Measurements from ENCODE around the gene PLB1.

Gene PLB1, protein sequence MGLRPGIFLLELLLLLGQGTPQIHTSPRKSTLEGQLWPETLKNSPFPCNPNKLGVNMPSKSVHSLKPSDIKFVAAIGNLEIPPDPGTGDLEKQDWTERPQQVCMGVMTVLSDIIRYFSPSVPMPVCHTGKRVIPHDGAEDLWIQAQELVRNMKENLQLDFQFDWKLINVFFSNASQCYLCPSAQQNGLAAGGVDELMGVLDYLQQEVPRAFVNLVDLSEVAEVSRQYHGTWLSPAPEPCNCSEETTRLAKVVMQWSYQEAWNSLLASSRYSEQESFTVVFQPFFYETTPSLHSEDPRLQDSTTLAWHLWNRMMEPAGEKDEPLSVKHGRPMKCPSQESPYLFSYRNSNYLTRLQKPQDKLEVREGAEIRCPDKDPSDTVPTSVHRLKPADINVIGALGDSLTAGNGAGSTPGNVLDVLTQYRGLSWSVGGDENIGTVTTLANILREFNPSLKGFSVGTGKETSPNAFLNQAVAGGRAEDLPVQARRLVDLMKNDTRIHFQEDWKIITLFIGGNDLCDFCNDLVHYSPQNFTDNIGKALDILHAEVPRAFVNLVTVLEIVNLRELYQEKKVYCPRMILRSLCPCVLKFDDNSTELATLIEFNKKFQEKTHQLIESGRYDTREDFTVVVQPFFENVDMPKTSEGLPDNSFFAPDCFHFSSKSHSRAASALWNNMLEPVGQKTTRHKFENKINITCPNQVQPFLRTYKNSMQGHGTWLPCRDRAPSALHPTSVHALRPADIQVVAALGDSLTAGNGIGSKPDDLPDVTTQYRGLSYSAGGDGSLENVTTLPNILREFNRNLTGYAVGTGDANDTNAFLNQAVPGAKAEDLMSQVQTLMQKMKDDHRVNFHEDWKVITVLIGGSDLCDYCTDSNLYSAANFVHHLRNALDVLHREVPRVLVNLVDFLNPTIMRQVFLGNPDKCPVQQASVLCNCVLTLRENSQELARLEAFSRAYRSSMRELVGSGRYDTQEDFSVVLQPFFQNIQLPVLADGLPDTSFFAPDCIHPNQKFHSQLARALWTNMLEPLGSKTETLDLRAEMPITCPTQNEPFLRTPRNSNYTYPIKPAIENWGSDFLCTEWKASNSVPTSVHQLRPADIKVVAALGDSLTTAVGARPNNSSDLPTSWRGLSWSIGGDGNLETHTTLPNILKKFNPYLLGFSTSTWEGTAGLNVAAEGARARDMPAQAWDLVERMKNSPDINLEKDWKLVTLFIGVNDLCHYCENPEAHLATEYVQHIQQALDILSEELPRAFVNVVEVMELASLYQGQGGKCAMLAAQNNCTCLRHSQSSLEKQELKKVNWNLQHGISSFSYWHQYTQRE (N-terminal part only)

DNA sequence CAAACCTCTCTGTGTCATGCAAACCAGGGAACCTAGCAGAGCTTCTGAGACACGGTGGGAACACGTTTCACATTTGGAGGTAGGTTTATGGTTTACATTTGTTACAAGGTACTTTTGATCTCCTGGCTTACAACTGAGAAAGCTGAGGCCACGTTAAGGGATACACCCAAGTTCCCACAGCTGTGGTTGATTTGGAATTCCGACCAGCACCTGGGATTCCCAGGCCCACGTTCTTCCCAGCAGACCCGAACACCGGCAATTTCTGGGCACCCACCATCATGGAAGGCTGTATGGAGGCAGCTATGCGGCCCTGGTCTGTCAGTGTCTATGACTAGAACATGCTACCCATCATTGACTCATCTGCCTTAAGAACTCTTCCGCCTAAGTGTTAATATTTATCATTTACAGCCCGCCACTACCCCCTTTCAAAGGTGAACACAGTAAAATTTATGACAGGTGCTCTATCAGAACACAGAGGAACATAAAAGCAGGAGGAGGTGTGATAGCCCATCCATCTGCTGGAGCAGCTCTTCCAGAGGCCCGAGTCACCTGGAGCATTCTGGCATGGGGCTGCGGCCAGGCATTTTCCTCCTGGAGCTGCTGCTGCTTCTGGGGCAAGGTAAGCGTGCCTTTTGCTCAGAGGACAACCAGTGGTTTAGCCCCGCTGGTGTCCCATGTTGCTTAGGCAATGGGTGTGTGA, at the start of gene PLB1:
TSS of gene PLB1 (plus strand) at position 510 of the 700 bp plus-strand sequence. CDS start at position 565, 55 bp downstream.
- no peaks in the 10 kb centered on the region for H3K36me3 Mint-ChIP-seq (ENCODE audit: low read depth)

GRCh38 chr2:28446531-28446930, 49.3 kb upstream of the PLB1 start:
- Mint-ChIP-seq H3K4me1 (ENCODE audit: low read depth) (peaks cover 87% of the 10 kb centered on the region), H3K4me3 (no peak overlapping the region), H3K9me3 (no peaks in the 10 kb centered on the region), H3K27ac (peak overlapping the region; percentile 92), H3K27me3 (no peaks in the 10 kb centered on the region), H3K36me3 (ENCODE audit: low read depth) (no peaks in the 10 kb centered on the region)
- intact Hi-C loops (cut with micrococcal nuclease), result loop anchor here (5.0 kb wide), 1 partner anchor 554 kb away; the partner anchor contains the start of genes BABAM2 and RBKS

More for the DNA sequence above, at the start of gene PLB1:
- peaks cover 8% of the 10 kb centered on the region for H3K4me1 Mint-ChIP-seq (ENCODE audit: low read depth)
- peaks cover 5% of the 10 kb centered on the region for H3K27me3 Mint-ChIP-seq
- H3K9me3 Mint-ChIP-seq, result no peaks in the 10 kb centered on the region
- intact Hi-C loops (cut with micrococcal nuclease), result no loop called here
- no peak within 1 kb of the TSS for H3K4me3 Mint-ChIP-seq
- H3K27ac Mint-ChIP-seq, result no peak within 1 kb of the TSS

DNA sequence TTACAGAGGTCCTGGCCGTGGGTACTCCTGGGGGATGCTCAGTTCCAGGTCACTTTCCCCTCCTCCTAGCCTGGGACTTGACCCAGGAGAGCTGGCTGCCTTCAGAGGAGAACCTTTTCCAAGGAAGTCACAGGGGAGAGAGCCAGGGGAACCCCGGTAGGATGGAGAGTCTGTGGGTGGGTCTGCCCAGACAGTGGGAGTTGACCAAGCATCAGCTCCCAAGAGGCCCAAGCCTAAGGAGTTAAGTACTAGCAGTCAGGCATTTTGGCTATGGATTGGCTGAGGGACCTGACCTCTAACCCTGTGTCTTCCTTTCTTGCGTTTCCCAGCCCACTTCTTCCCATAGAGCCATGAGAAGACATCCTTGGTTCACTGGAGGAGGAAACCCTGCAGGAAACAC, 48.8 kb upstream of the PLB1 start:
- Mint-ChIP-seq H3K27me3 (no peaks in the 10 kb centered on the region), H3K27ac (peak overlapping the region; percentile 92), H3K9me3 (no peaks in the 10 kb centered on the region), H3K4me3 (no peak overlapping the region), H3K36me3 (ENCODE audit: low read depth) (no peaks in the 10 kb centered on the region), H3K4me1 (ENCODE audit: low read depth) (peaks cover 87% of the 10 kb centered on the region)
- intact Hi-C loops (cut with micrococcal nuclease), result loop anchor here (5.0 kb wide), 1 partner anchor 555 kb away; the partner anchor contains the start of genes BABAM2 and RBKS

DNA sequence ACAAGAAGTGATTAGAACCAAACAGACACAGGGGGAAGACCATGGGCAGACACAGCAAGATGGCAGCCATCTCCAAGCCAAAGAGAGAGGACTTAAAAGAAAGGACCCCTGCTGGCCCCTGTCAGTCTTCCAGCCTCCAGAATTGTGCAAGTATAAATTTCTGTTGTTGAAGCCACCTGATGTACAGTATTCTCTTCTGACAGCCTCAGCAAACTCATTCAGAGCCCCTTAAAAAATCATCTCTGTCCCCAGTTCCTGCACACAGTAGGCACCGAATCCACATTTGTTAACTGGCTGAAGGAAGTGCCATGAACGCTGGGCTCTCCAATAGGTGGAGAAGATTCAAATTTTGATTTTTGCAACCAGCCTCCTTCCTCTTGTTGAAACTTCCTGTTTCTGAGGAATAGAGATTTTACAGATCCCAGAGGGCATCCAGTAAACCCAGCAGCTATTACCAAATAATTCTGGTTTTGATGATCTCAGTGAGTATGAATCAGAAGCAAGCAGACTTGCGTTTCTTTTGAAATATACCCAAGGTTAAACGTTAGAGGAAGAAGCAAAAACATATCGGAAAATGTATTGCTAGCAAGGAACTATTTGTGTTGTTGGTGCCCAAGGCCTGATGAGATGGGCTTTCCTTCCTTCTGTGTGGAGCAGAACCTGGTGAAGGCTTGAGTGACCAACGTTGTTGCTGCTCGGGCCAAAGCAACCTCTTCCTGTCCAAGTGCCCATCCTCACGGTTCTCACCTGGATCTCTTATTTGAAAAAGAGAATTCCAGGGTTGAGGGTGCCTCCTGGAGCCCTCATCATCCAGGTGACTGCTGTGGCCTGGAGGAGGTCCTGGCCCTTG, 47.7 kb upstream of the PLB1 start:
- Mint-ChIP-seq H3K9me3 (no peaks in the 10 kb centered on the region), H3K36me3 (ENCODE audit: low read depth) (no peaks in the 10 kb centered on the region), H3K4me1 (ENCODE audit: low read depth) (peaks cover 92% of the 10 kb centered on the region), H3K27me3 (no peaks in the 10 kb centered on the region), H3K27ac (peak overlapping the region; percentile 92), H3K4me3 (peak overlapping the region; percentile 11)
- intact Hi-C loops (cut with micrococcal nuclease), result loop anchor here (2.0 to 5.0 kb wide), 2 partner anchors 53 to 556 kb away; partner anchors contain the start of genes BABAM2 and RBKS

DNA sequence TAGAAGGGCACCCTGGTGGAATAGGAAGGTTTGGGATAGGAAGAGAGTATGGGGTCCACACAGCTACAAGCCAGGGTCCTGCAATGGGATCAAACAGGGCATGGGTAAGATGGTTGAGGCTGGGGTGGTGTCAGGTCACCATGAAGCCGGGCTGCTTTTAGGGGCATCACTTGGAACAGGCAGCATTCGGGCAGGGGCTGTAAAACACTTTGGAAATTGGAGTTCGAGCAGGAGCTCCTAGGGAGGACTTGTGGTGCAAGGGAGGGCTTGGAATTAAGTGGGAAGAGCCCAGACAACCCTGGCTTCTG, 47.1 kb upstream of the PLB1 start:
- intact Hi-C loops (cut with micrococcal nuclease), result loop anchor here (2.0 to 5.0 kb wide), 2 partner anchors 54 to 556 kb away; partner anchors contain the start of genes BABAM2 and RBKS
- Mint-ChIP-seq H3K27me3 (no peaks in the 10 kb centered on the region), H3K4me1 (ENCODE audit: low read depth) (peaks cover 91% of the 10 kb centered on the region), H3K27ac (peak overlapping the region; percentile 92), H3K9me3 (no peaks in the 10 kb centered on the region), H3K4me3 (peak overlapping the region; percentile 11), H3K36me3 (ENCODE audit: low read depth) (no peaks in the 10 kb centered on the region)

- peak overlapping the region; percentile 47 for H3K4me3 Mint-ChIP-seq
- peak overlapping the region; percentile 92 for H3K27ac Mint-ChIP-seq
- no peaks in the 10 kb centered on the region for H3K9me3 Mint-ChIP-seq
- no peaks in the 10 kb centered on the region for H3K27me3 Mint-ChIP-seq
- intact Hi-C loops (cut with micrococcal nuclease), result loop anchor here (2.0 to 5.0 kb wide), 2 partner anchors 54 to 557 kb away; partner anchors contain the start of genes BABAM2 and RBKS
- no peaks in the 10 kb centered on the region for H3K36me3 Mint-ChIP-seq (ENCODE audit: low read depth)
- peaks cover 87% of the 10 kb centered on the region for H3K4me1 Mint-ChIP-seq (ENCODE audit: low read depth)
Measured at GRCh38 chr2:28449126-28449487, 46.8 kb upstream of the PLB1 start.

GRCh38 chr2:28449488-28450395, 46.1 kb upstream of the PLB1 start:
- H3K4me1 Mint-ChIP-seq (ENCODE audit: low read depth), result peaks cover 81% of the 10 kb centered on the region
- H3K27me3 Mint-ChIP-seq, result no peaks in the 10 kb centered on the region
- peak overlapping the region; percentile 47 for H3K4me3 Mint-ChIP-seq
- intact Hi-C loops (cut with micrococcal nuclease), result loop anchor here (2.0 to 5.0 kb wide), 4 partner anchors 42 to 697 kb away; partner anchors contain the start of genes BABAM2 and RBKS
- H3K36me3 Mint-ChIP-seq (ENCODE audit: low read depth), result no peaks in the 10 kb centered on the region
- no peaks in the 10 kb centered on the region for H3K9me3 Mint-ChIP-seq
- peak overlapping the region; percentile 92 for H3K27ac Mint-ChIP-seq

GRCh38 chr2:28450901-28451565, 44.8 kb upstream of the PLB1 start:
- Mint-ChIP-seq H3K9me3 (no peaks in the 10 kb centered on the region), H3K36me3 (ENCODE audit: low read depth) (no peaks in the 10 kb centered on the region), H3K4me1 (ENCODE audit: low read depth) (peaks cover 70% of the 10 kb centered on the region), H3K27me3 (no peaks in the 10 kb centered on the region), H3K4me3 (no peak overlapping the region), H3K27ac (peak overlapping the region; percentile 92)
- intact Hi-C loops (cut with micrococcal nuclease), result loop anchor here (5.0 kb wide), 2 partner anchors 44 to 699 kb away; no protein-coding TSS in a partner anchor

DNA sequence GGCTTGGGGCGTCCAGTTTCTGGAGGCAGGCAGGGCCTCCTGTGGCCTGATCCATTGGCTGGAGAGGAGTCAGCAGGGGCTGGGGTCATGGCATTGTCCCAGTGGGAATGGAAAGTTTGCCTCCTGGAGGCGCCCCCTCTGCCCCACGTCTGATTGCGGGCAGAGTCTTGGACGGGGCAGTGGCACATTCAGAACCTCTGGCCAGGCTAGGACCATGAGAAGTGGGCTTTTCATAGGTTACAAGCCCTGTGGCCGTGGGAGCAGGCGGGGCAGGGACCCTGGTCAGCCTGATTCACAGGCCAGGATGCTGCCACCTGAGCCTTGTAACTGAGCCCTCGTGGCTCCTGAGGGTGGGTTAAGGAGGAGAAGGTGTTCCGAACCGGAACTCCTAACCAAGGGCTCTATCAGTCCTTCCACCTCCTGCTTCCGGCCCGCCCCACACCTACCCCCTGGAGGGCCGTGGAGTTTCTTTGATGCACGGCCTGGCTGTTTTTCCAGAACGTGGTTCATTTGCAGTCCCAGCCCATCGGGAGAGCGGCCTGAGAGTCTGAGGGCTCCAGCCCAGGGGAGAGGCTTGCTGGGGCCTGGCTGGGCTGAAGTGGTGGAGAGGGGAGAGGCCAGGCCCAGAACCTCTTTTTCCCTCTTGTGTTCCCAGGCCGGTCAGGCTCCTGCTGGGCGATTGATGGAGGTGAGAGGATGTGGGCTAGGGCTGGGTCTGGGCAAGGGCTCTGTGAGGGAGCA, 43.9 kb upstream of the PLB1 start:
- intact Hi-C loops (cut with micrococcal nuclease), result loop anchor here (5.0 kb wide), 2 partner anchors 45 to 700 kb away; no protein-coding TSS in a partner anchor
- H3K27me3 Mint-ChIP-seq, result no peaks in the 10 kb centered on the region
- H3K4me3 Mint-ChIP-seq, result no peak overlapping the region
- peaks cover 62% of the 10 kb centered on the region for H3K4me1 Mint-ChIP-seq (ENCODE audit: low read depth)
- no peaks in the 10 kb centered on the region for H3K9me3 Mint-ChIP-seq
- no peaks in the 10 kb centered on the region for H3K36me3 Mint-ChIP-seq (ENCODE audit: low read depth)
- H3K27ac Mint-ChIP-seq, result no peak overlapping the region

DNA sequence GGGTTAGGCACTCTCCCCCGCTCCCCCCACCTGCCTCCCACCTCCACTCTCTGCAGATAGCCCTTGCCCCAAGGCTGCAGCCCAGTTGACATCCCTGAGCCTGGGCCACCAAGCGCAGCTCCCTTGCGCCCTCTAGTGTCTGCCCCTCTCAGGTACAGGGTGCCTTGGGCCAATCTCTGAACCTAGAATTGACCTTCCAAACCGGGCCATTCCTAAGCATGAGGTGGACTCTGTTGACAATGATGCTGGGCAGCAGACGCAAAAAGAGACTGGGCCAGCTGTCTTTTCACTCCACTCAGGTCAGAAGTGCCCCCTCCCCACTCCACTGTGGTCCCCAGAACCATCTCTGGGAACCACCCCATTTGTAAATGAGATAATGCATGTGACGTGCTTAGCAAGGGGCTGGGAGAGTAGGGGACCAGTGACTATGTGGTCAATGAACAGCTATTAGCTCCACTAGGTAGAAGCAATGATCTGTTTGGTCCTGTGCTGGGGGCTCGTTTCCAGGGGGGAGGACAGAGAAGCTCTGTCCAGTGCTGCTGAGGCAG, 43.3 kb upstream of the PLB1 start:
- peaks cover 56% of the 10 kb centered on the region for H3K4me1 Mint-ChIP-seq (ENCODE audit: low read depth)
- H3K27ac Mint-ChIP-seq, result no peak overlapping the region
- H3K4me3 Mint-ChIP-seq, result no peak overlapping the region
- intact Hi-C loops (cut with micrococcal nuclease), result loop anchor here (5.0 kb wide), 2 partner anchors 45 to 700 kb away; no protein-coding TSS in a partner anchor
- H3K27me3 Mint-ChIP-seq, result no peaks in the 10 kb centered on the region
- no peaks in the 10 kb centered on the region for H3K36me3 Mint-ChIP-seq (ENCODE audit: low read depth)
- H3K9me3 Mint-ChIP-seq, result no peaks in the 10 kb centered on the region

Data from dendritic cell treated with granulocyte-macrophage colony-stimulating factor and Interleukin-4, amounts not matched to agents 40 ng/mL and 50 ng/mL, for 4 days (primary cell).